Left lung (tissue), 10 donors: Measurements from ENCODE around the gene LIN9. TPM values are rescaled to one million over a fixed set of nuclear protein-coding genes. Genes with fewer than 3 reads are reported as not detected.

Source experiments
- ATAC-seq: fragments of 200-7000 bp; cut with Tn5 transposase; one replicate; pipeline ENCODE4 v1.9.1; 2020; ENCODE audit warnings: moderate library complexity
- DNase-seq, 4 donors: peaks; one replicate each; pipeline ENCODE4 v3.0.0-alpha.2; 2013 to 2020
- H3K27ac ChIP-seq, 2 donors: fragments of 200-600 bp; sonication (generic) in 1 of 2; one replicate each; pipeline versions ENCODE4 v1.5.0 to v1.8.0; 2020 to 2021
- H3K27me3 ChIP-seq, 2 donors: fragments of 200-600 bp; sonication (generic) in 1 of 2; one replicate each; pipeline versions ENCODE4 v1.5.0 to v1.8.0; 2020 to 2021
- H3K36me3 ChIP-seq, 2 donors: fragments of 200-600 bp; sonication (generic) in 1 of 2; one replicate each; pipeline versions ENCODE4 v1.5.0 to v1.8.0; 2020 to 2021
- H3K4me1 ChIP-seq, 2 donors: fragments of 200-600 bp; one replicate each; pipeline ENCODE4 v1.8.0; 2021
- H3K4me3 ChIP-seq, 2 donors: fragments of 200-600 bp; sonication (generic) in 1 of 2; one replicate each; pipeline versions ENCODE4 v1.5.0 to v1.8.0; 2020 to 2021; ENCODE audit warnings: mild to moderate bottlenecking in 1 of 2
- H3K9me3 ChIP-seq, 2 donors: fragments of 200-600 bp; sonication (generic) in 1 of 2; one replicate each; pipeline versions ENCODE4 v1.5.0 to v1.8.0; 2020 to 2021
- intact Hi-C, 2 donors: fragments of 100-400 bp; cut with DNase I; formaldehyde crosslinking; loops; one replicate each; pipeline versions ENCODE4 v1.11.2 to v1.14.2; 2022
- polyA plus RNA-seq, 6 donors: library from polyadenylated mRNA; unstranded; fragments of 120-200 nt; gene quantifications; one replicate each; pipeline ENCODE4 v1.2.1, GENCODE V29; 2013; ENCODE audit not compliant: insufficient read length in 6 of 6
- total RNA-seq, 2 donors: library from RNA; stranded (reverse); fragmentation: NEBNext Ultra II Directional; extraction: Animal tissue kit (Norgen Biotek cat#: 25700); gene quantifications; one replicate each; pipeline ENCODE4 v1.2.1, GENCODE V29; 2021
- TF ChIP-seq, protein P1 (sequence below), 2 donors: fragments of 200-600 bp; sonication (generic) in 1 of 2; IDR thresholded peaks; one replicate each; pipeline versions ENCODE4 v1.5.0 to v1.8.0; 2021; ENCODE audit warnings: antibody characterized with exemption in 2 of 2
- donor health status: DM: no; HTN: yes; CAD: no.
- donor health status: DM: no; HTN: no; CAD: no.

LIN9 gene
- total and polyA plus RNA-seq, 8 donors = 3.7 to 14.7 (median 11.5) TPM

DNA sequence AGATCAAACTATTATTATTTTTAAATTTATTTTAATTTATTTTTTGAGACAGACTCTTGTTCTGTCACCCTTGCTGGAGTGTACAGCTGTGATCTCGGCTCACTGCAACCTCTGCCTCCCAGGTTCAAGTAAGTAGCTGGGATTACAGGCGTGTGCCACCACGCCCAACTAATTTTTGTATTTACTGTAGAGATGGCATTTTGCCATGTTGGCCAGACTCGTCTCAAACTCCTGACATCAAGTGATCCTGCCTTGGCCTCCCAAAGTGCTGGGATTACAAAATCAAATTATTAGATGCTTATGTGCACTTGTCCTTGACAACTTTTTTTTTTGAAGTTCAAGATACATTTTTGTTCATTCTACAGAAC is 15.4 kb downstream of the LIN9 start:
- intact Hi-C loops = no loop called here
- H3K9me3 ChIP-seq = no peaks in the 10 kb centered on the region
- no peak overlapping the region for H3K4me3 ChIP-seq
- ATAC-seq (peak; percentile 43), DNase-seq (no peak)
- no peaks in the 10 kb centered on the region for H3K4me1 ChIP-seq
- H3K27me3 ChIP-seq = no peaks in the 10 kb centered on the region
- TF ChIP-seq, protein P1, sequence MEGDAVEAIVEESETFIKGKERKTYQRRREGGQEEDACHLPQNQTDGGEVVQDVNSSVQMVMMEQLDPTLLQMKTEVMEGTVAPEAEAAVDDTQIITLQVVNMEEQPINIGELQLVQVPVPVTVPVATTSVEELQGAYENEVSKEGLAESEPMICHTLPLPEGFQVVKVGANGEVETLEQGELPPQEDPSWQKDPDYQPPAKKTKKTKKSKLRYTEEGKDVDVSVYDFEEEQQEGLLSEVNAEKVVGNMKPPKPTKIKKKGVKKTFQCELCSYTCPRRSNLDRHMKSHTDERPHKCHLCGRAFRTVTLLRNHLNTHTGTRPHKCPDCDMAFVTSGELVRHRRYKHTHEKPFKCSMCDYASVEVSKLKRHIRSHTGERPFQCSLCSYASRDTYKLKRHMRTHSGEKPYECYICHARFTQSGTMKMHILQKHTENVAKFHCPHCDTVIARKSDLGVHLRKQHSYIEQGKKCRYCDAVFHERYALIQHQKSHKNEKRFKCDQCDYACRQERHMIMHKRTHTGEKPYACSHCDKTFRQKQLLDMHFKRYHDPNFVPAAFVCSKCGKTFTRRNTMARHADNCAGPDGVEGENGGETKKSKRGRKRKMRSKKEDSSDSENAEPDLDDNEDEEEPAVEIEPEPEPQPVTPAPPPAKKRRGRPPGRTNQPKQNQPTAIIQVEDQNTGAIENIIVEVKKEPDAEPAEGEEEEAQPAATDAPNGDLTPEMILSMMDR (IDR thresholded peaks at IDR 0.05) = no peak
- H3K27ac ChIP-seq = no peak overlapping the region
- peaks cover 0 to 34% of the 10 kb centered on the region in 2 donors for H3K36me3 ChIP-seq

DNA sequence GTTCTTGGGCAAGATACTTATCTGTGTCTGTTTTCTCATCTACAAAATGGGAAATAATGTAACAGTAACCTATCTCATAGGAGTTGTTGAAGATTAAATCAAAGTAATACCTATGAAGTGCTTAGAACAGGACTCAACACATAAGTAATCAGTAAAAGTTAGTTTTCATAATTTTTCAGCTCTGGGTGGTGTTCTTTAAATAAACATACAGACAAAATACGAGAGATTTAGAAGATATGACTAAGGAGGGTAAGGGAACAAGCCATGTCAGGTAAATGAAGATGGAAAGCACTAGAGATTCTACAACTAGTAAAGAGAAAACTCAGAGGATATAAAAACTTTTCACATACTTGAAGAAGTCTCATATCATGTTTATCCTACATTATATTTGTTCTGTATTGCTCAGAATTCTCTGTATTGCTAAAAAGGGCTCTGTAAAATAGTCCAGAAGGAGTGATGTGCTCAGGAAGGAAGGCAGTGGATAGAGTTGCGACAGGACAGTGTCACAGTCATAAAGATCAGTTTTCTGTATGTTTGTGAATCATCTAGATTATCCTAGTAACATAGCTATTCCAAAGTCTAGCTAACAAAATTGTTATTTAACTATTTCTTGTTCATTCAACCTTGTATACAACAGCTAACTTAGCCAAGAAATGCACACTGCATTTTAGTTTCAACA is 16.0 kb downstream of the LIN9 start:
- H3K4me3 ChIP-seq = no peak overlapping the region
- intact Hi-C loops = no loop called here
- no peaks in the 10 kb centered on the region for H3K9me3 ChIP-seq
- peaks cover 0 to 29% of the 10 kb centered on the region in 2 donors for H3K36me3 ChIP-seq
- no peak overlapping the region for H3K27ac ChIP-seq
- ATAC-seq = no peak
- H3K4me1 ChIP-seq = no peaks in the 10 kb centered on the region
- no peak for DNase-seq
- TF ChIP-seq, protein P1 (IDR thresholded peaks at IDR 0.05) = no peak
- H3K27me3 ChIP-seq = no peaks in the 10 kb centered on the region

DNA sequence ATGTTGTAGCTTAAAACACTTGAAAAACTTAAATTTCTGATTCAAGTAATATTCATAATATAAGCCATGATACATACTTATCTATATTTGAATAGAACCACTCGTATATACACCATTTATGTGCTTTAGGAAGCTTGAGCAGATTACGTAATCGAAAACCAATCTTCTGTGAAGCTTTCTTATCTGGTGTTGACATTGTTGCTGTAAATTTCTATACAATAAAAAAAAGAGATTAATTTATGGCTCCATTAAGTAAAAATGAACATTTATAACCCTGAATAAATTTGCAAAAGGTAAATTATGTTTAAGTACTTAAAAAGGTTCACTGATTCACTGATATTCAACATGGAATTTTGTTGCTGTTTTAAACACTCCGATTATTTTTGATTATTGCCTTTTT is 21.4 kb downstream of the LIN9 start:
- no peaks in the 10 kb centered on the region for H3K27me3 ChIP-seq
- intact Hi-C loops = no loop called here
- H3K36me3 ChIP-seq = no peaks in the 10 kb centered on the region
- H3K27ac ChIP-seq = no peak overlapping the region
- ATAC-seq (no peak), DNase-seq (no peak)
- H3K4me1 ChIP-seq = no peaks in the 10 kb centered on the region
- TF ChIP-seq, protein P1 (IDR thresholded peaks at IDR 0.05) = no peak
- no peak overlapping the region for H3K4me3 ChIP-seq
- no peaks in the 10 kb centered on the region for H3K9me3 ChIP-seq

DNA sequence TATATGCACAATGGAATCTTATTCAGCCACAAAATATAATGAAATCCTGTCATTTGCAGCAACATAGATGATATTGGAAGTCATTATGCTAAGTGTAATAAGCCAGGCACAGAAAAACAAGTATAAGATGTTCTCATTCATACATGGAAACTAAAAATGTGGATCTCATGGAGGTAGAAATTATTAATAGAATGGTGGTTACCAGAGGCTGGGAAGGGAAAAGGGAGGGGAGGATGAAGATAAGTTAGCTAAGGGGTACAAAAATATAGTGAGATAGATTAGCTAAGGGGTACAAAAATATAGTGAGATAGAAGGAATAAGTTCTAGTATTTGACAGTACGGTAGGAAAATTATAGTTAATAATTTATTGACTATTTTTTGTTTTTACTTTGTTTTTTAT is 27.9 kb downstream of the LIN9 start:
- no peak for ATAC-seq
- no peak overlapping the region for H3K27ac ChIP-seq

DNA sequence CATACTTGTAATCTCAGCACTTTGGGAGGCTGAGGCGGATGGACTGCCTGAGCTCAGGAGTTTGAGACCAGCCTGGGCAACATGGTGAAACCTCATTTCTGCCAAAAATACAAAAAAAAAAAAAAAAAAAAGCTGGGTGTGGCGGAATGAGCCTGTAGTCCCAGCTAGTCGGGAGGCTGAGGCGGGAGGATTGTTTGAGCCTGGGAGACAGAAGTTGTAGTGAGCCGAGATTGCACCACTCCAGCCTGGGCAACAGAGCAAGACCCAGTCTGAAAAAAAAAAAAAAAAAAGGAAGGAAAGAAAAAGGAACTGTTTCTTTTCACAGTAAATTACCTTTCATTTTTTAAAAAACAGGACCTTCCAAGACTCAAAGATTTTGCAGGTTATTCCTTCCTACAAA is 29.5 kb downstream of the LIN9 start:
- no peaks in the 10 kb centered on the region for H3K4me1 ChIP-seq
- H3K36me3 ChIP-seq = peaks cover 0 to 4% of the 10 kb centered on the region in 2 donors
- intact Hi-C loops = no loop called here
- no peak for ATAC-seq
- H3K27me3 ChIP-seq = no peaks in the 10 kb centered on the region
- H3K27ac ChIP-seq = no peak overlapping the region
- TF ChIP-seq, protein P1 (IDR thresholded peaks at IDR 0.05) = no peak
- no peak for DNase-seq
- no peak overlapping the region for H3K4me3 ChIP-seq
- H3K9me3 ChIP-seq = no peaks in the 10 kb centered on the region

More for the DNA sequence above, 27.9 kb downstream of the LIN9 start:
- H3K4me3 ChIP-seq = no peak overlapping the region
- DNase-seq = no peak
- intact Hi-C loops = no loop called here
- H3K9me3 ChIP-seq = no peaks in the 10 kb centered on the region
- TF ChIP-seq, protein P1 (IDR thresholded peaks at IDR 0.05) = no peak
- no peaks in the 10 kb centered on the region for H3K27me3 ChIP-seq
- no peaks in the 10 kb centered on the region for H3K4me1 ChIP-seq
- H3K36me3 ChIP-seq = peaks cover 0 to 4% of the 10 kb centered on the region in 2 donors
